Gastroesophageal sphincter (tissue), 3 donors: Measurements from ENCODE around the gene LAMA3.

Experiments used
- POLR2AphosphoS5 ChIP-seq: sonication (generic); formaldehyde crosslinking; IDR thresholded peaks from one replicate; pipeline ENCODE4 v1.6.1; 2017; ENCODE audit warnings: antibody characterized with exemption
- TF ChIP-seq, protein P1 (sequence below), 4 experiments: fragments of 200-600 bp in 2 of 4; fragments of 450-650 bp in 2 of 4; sonication (generic) in 1 of 4; IDR thresholded peaks; one replicate each; pipeline ENCODE4 v1.5.1; 2017 to 2019; ENCODE audit warnings: antibody characterized with exemption in 4 of 4, mild to moderate bottlenecking in 2 of 4, moderate library complexity in 2 of 4

DNA sequence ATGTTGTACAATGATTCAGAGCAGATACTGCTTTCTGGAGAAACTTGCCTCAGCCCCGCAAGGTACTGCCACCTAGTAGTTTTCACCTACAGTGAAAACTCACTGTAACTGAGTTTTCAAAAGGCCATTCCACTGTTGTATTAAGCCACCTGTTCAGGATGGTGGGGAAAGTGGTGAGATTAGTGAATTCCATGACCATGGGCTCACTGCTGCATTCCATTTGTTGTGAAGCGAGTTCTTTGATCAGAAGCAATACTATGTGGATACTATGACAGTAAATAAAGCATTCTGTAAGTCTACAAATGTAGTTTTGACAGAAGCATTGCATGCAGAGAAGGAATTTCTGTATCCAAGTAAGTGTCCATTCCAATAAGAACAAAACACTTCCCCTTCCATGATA, 113.6 kb downstream of the LAMA3 start:
- TF ChIP-seq, protein P1, sequence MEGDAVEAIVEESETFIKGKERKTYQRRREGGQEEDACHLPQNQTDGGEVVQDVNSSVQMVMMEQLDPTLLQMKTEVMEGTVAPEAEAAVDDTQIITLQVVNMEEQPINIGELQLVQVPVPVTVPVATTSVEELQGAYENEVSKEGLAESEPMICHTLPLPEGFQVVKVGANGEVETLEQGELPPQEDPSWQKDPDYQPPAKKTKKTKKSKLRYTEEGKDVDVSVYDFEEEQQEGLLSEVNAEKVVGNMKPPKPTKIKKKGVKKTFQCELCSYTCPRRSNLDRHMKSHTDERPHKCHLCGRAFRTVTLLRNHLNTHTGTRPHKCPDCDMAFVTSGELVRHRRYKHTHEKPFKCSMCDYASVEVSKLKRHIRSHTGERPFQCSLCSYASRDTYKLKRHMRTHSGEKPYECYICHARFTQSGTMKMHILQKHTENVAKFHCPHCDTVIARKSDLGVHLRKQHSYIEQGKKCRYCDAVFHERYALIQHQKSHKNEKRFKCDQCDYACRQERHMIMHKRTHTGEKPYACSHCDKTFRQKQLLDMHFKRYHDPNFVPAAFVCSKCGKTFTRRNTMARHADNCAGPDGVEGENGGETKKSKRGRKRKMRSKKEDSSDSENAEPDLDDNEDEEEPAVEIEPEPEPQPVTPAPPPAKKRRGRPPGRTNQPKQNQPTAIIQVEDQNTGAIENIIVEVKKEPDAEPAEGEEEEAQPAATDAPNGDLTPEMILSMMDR (IDR thresholded peaks at IDR 0.05), result no peak
- TF ChIP-seq POLR2AphosphoS5, result no peak
